Transverse colon (tissue), 4 donors: Measurements from ENCODE around the gene FYB2.

ENCODE experiments used
- CTCF ChIP-seq, 5 experiments: fragments of 200-600 bp in 3 of 5; fragments of 450-650 bp in 2 of 5; sonication (generic) in 3 of 5; IDR thresholded peaks; 1 replicate in 2 of 5; 2 replicates in 3 of 5; pipeline ENCODE4 v1.5.1; 2016 to 2017; ENCODE audit warnings: antibody characterized with exemption in 5 of 5, inconsistent platforms in 3 of 5, mild to moderate bottlenecking in 2 of 5, moderate library complexity in 1 of 5
- POLR2AphosphoS5 ChIP-seq, 3 donors: sonication (generic); formaldehyde crosslinking; IDR thresholded peaks; one replicate each; pipeline ENCODE4 v1.6.1; 2016; ENCODE audit warnings: antibody characterized with exemption in 3 of 3

- no peak for TF ChIP-seq CTCF (IDR thresholded peaks at IDR 0.05)
- no peak for TF ChIP-seq POLR2AphosphoS5 (IDR thresholded peaks at IDR 0.05)
Observed at GRCh38 chr1:56771717-56772116, 47.5 kb downstream of the FYB2 start.
